CD14-positive monocyte (primary cell): Measurements from ENCODE around the gene CDH23. TPM values are rescaled to one million over a fixed set of nuclear protein-coding genes. Genes with fewer than 3 reads are reported as not detected.

Experiments used
- DNase-seq, 3 donors: peaks; one replicate each; pipeline ENCODE4 v3.0.0-alpha.2; 2011 to 2022
- H2AFZ ChIP-seq: 2 replicates; pipeline ENCODE4 v1.6.0; 2012; ENCODE audit warnings: mild to moderate bottlenecking, low read depth, low read length, inconsistent platforms; ENCODE audit not compliant: insufficient read depth, poor library complexity, severe bottlenecking
- H3K27ac ChIP-seq, 2 donors: 1 replicate in 1 of 2; 2 replicates in 1 of 2; pipeline ENCODE4 v1.5.1; 2012 to 2013; ENCODE audit warnings: low read length in 2 of 2, control low read depth in 1 of 2, inconsistent platforms in 1 of 2, low read depth in 1 of 2, mild to moderate bottlenecking in 1 of 2
- H3K27me3 ChIP-seq, 2 donors: one replicate each; pipeline versions ENCODE4 v1.6.0 to v1.6.1; 2011 to 2013; ENCODE audit warnings: low read length in 2 of 2; ENCODE audit not compliant: control insufficient read depth in 2 of 2, insufficient read depth in 2 of 2
- H3K36me3 ChIP-seq, 2 donors: replicated peaks in 1 of 2; 1 replicate in 1 of 2; 2 replicates in 1 of 2; pipeline versions ENCODE4 v1.5.1 to v1.6.1; 2012 to 2013; ENCODE audit warnings: low read length in 2 of 2, control low read depth in 1 of 2, inconsistent platforms in 1 of 2, mild to moderate bottlenecking in 1 of 2; ENCODE audit not compliant: insufficient read depth in 2 of 2, control insufficient read depth in 1 of 2
- H3K4me1 ChIP-seq, 2 donors: 1 replicate in 1 of 2; 2 replicates in 1 of 2; pipeline versions ENCODE4 v1.5.1 to v1.6.1; 2012 to 2013; ENCODE audit warnings: low read length in 2 of 2, control low read depth in 1 of 2, inconsistent platforms in 1 of 2, mild to moderate bottlenecking in 1 of 2, moderate library complexity in 1 of 2; ENCODE audit not compliant: insufficient read depth in 2 of 2, control insufficient read depth in 1 of 2
- H3K4me2 ChIP-seq: replicated peaks from 2 replicates; pipeline ENCODE3; 2012; ENCODE audit warnings: low read length, moderate library complexity, mild to moderate bottlenecking; ENCODE audit not compliant: poor library complexity, severe bottlenecking; ENCODE audit errors: extremely low read depth
- H3K4me3 ChIP-seq, 3 experiments: fragments of 200-600 bp in 1 of 3; sonication (generic) in 1 of 3; replicated peaks in 1 of 3; 1 replicate in 2 of 3; 2 replicates in 1 of 3; pipeline ENCODE4 v1.5.1; 2011 to 2013; ENCODE audit warnings: low read length in 3 of 3, mild to moderate bottlenecking in 3 of 3, control low read depth in 2 of 3, low read depth in 2 of 3, inconsistent platforms in 1 of 3, moderate library complexity in 1 of 3
- H3K79me2 ChIP-seq: 2 replicates; pipeline ENCODE4 v1.6.0; 2012; ENCODE audit warnings: mild to moderate bottlenecking, control low read depth, inconsistent platforms, low read length, moderate library complexity; ENCODE audit not compliant: insufficient read depth
- H3K9ac ChIP-seq: 2 replicates; pipeline ENCODE4 v1.6.0; 2017; ENCODE audit warnings: low read length, mild to moderate bottlenecking; ENCODE audit not compliant: insufficient read depth, poor library complexity, severe bottlenecking
- H3K9me3 ChIP-seq, 2 donors: replicated peaks in 1 of 2; 1 replicate in 1 of 2; 2 replicates in 1 of 2; pipeline versions ENCODE4 v1.5.1 to v1.6.1; 2012 to 2013; ENCODE audit warnings: low read length in 2 of 2, control low read depth in 1 of 2; ENCODE audit not compliant: control insufficient read depth in 1 of 2, insufficient read depth in 1 of 2
- H4K20me1 ChIP-seq: 2 replicates; pipeline ENCODE4 v1.6.0; 2012; ENCODE audit warnings: mild to moderate bottlenecking, low read length, control low read depth, moderate library complexity; ENCODE audit not compliant: insufficient read depth
- H3K27ac Mint-ChIP-seq, 7 donors: one replicate each; pipeline ENCODE4 v1.8.0; 2020; ENCODE audit warnings: mild to moderate bottlenecking in 7 of 7, mixed read lengths in 7 of 7, moderate library complexity in 6 of 7, inconsistent platforms in 2 of 7
- H3K27me3 Mint-ChIP-seq, 3 donors: one replicate each; pipeline ENCODE4 v1.8.0; 2021 to 2022; ENCODE audit warnings: low read depth in 3 of 3, mild to moderate bottlenecking in 3 of 3, mixed read lengths in 3 of 3, moderate library complexity in 3 of 3, inconsistent platforms in 1 of 3
- H3K36me3 Mint-ChIP-seq, 2 donors: one replicate each; pipeline ENCODE4 v1.8.0; 2020; ENCODE audit warnings: mixed read lengths in 2 of 2, inconsistent platforms in 1 of 2, mild to moderate bottlenecking in 1 of 2
- H3K4me1 Mint-ChIP-seq: one replicate; pipeline ENCODE4 v1.8.0; 2020; ENCODE audit warnings: mild to moderate bottlenecking, mixed read lengths
- H3K4me3 Mint-ChIP-seq, 2 donors: one replicate each; pipeline ENCODE4 v1.8.0; 2020; ENCODE audit warnings: mild to moderate bottlenecking in 2 of 2, mixed read lengths in 2 of 2, moderate library complexity in 1 of 2
- H3K9me3 Mint-ChIP-seq, 7 donors: one replicate each; pipeline ENCODE4 v1.8.0; 2020 to 2022; ENCODE audit warnings: mixed read lengths in 7 of 7, mild to moderate bottlenecking in 6 of 7, moderate library complexity in 6 of 7, inconsistent platforms in 2 of 7
- CTCF ChIP-seq: fragments of 200-600 bp; IDR thresholded peaks from one replicate; pipeline ENCODE4 v1.8.0; 2022; ENCODE audit warnings: antibody characterized with exemption, mild to moderate bottlenecking
- WGBS: methylation state at CpG from one replicate; pipeline ENCODE4 v1.1.5; 2013; ENCODE audit warnings: missing lambda C conversion rate; ENCODE audit not compliant: insufficient coverage; 5-methylcytosine and 5-hydroxymethylcytosine counted together
- intact Hi-C, 2 donors: fragments of 100-400 bp; cut with micrococcal nuclease; formaldehyde crosslinking; loops; one replicate each; pipeline versions ENCODE4 v1.15.0 to v1.15.1; 2023
- polyA plus RNA-seq, 3 donors: library from polyadenylated mRNA; depleted of rRNA in 1 of 3; unstranded in 2 of 3; stranded (reverse) in 1 of 3; fragments of 300-500 nt in 2 of 3; fragments of >200 nt in 1 of 3; fragmentation: Illumina TruSeq in 2 of 3; gene quantifications; 1 replicate in 2 of 3; 2 replicates in 1 of 3; pipeline ENCODE4 v1.2.3, GENCODE V29; 2012 to 2021

The CDH23 gene
- polyA plus RNA-seq, 3 donors, result 8.2 to 36.2 (median 10.5) TPM

DNA sequence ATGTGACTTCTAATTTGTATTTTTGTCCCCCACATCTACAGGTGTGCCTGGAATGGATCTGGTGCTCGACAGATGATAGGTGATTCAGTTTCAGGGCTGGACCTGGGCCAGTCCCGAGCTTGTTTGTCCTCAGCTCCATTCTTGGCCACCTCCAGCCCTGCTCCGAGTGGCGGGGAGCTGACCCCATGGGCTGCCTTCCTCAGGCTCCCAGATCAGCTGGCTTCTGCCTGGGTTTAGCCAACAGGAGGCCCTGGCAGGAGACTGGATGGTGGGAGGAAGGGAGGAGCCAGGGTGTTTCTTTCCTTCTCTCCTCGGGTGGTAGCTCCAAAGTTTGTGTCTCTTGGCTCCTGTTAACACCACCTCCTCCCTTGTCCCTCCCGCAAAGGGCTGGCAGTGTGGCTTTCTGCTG lies 75.2 kb downstream of the CDH23 start:
- Mint-ChIP-seq H3K27ac (peak overlapping the region in 1 of 7 donors; percentile 14), H3K9me3 (no peaks in the 10 kb centered on the region), H3K27me3 (peaks cover 0 to 2% (median 0%) of the 10 kb centered on the region in 3 donors), H3K36me3 (no peaks in the 10 kb centered on the region), H3K4me3 (no peak overlapping the region), H3K4me1 (peaks cover 27% of the 10 kb centered on the region)
- peaks cover 26% of the 10 kb centered on the region in 2 donors for H3K4me1 ChIP-seq
- H3K36me3 ChIP-seq, result no peaks in the 10 kb centered on the region
- DNase-seq, result no peak
- H2AFZ ChIP-seq, result no peak overlapping the region
- intact Hi-C loops, result no loop called here
- H3K27ac ChIP-seq, result no peak overlapping the region
- no peaks in the 10 kb centered on the region for H3K9me3 ChIP-seq
- 99% methylated on average over 4 of the region's 6 CpGs for WGBS
- H3K4me2 ChIP-seq, result no peak overlapping the region
- no peak overlapping the region for H3K4me3 ChIP-seq
- H4K20me1 ChIP-seq, result no peaks in the 10 kb centered on the region
- H3K27me3 ChIP-seq, result no peaks in the 10 kb centered on the region
- no peak for TF ChIP-seq CTCF
- no peaks in the 10 kb centered on the region for H3K79me2 ChIP-seq
- no peak overlapping the region for H3K9ac ChIP-seq

- Histone ChIP-seq H3K4me3 (no peak overlapping the region), H3K9ac (no peak overlapping the region), H4K20me1 (no peaks in the 10 kb centered on the region), H3K79me2 (no peaks in the 10 kb centered on the region), H3K4me1 (peaks cover 27% of the 10 kb centered on the region in 2 donors), H3K4me2 (no peak overlapping the region), H3K36me3 (no peaks in the 10 kb centered on the region), H2AFZ (no peak overlapping the region), H3K27me3 (no peaks in the 10 kb centered on the region), H3K9me3 (no peaks in the 10 kb centered on the region), H3K27ac (no peak overlapping the region)
- Mint-ChIP-seq H3K27ac (peak overlapping the region in 1 of 7 donors; percentile 14), H3K9me3 (no peaks in the 10 kb centered on the region), H3K27me3 (peaks cover 0 to 3% (median 0%) of the 10 kb centered on the region in 3 donors), H3K4me1 (peaks cover 27% of the 10 kb centered on the region), H3K36me3 (no peaks in the 10 kb centered on the region), H3K4me3 (no peak overlapping the region)
- 80% methylated on average over 3 of the region's 4 CpGs for WGBS
- TF ChIP-seq CTCF, result no peak
- intact Hi-C loops, result no loop called here
- DNase-seq, result no peak
Measured at GRCh38 chr10:71472466-71472865, 75.7 kb downstream of the CDH23 start.
